HG03139 (cell line): Measurements from ENCODE around the gene NAA16.
"Not testable (repeated sequence)": the region's sequence is repeated elsewhere in the genome, so short reads cannot be mapped to it uniquely, and the experiment has no call there.

Experiments
- ATAC-seq: cut with Tn5 transposase; IDR thresholded peaks from one replicate; pipeline ENCODE4 v1.9.1; 2021; ENCODE audit not compliant: unreplicated experiment

Gene NAA16

DNA sequence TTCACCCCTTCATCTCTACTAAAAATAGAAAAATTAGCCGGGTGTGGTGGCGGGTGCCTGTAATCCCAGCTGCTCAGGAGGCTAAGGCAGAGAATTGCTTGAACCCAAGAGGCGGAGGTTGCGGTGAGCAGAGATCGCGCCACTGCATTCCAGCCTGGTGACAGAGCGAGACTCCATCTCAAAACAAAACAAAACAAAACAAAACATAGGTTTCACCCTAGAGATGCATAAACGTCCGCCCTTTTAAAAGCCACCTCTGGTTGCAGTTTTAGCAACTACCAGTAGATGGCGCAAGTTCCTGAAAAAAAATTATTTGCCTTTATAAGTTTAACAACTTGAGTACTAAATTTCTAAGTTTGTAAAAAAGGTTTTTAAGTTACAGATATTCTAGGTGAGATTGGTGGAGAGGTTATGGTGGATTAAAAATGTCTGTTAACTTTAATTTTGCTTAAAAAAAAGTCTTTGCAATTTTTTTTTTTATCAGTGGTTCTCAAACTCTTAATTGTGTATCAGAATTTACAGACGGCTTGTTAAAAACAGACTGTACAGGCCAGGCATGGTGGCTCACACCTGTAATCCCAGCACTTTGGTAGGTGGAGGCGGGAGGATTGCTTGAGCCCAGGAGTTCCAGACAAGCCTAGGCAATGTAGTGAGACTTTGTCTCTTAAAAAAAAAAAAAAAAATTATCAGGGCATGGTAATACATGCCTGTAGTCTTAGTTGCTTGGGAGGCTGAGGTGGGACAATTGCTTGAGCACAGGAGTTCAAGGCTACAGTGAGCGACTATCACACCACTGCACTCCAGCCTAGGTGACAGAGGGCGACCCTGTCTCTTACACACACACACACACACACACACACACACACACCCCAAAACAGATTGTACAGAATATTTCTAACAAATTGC lies 42.1 kb downstream of the NAA16 start:
- ATAC-seq, result no peak

GRCh38 chr13:41354416-41354815 lies 43.3 kb downstream of the NAA16 start:
- ATAC-seq, result no peak

- not testable (repeated sequence) for ATAC-seq
These were observed 45.2 kb downstream of the NAA16 start for GRCh38 chr13:41356385-41356648.

GRCh38 chr13:41356786-41357185 lies 45.7 kb downstream of the NAA16 start:
- ATAC-seq, result no peak

DNA sequence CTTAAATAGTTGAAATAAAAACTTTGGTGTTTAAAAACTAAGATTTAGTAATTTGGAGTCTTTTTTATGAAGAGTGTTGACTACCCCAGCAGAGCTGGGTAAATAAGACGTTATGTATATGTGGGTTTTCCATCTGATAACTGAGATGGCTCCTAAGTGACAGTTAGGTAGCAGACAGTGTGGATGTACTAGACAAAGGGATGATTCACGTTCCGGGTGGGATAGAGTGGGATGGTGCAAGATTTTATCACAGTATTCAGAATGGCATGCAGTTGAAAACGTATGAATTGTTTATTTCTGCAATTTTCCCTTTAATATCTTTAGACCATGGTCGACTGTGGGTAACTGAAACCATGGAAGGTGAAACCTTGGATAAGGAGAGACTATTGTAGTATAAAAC lies 50.4 kb downstream of the NAA16 start:
- no peak for ATAC-seq

- ATAC-seq, result no peak
These were observed 53.0 kb downstream of the NAA16 start for GRCh38 chr13:41364043-41364442.

DNA sequence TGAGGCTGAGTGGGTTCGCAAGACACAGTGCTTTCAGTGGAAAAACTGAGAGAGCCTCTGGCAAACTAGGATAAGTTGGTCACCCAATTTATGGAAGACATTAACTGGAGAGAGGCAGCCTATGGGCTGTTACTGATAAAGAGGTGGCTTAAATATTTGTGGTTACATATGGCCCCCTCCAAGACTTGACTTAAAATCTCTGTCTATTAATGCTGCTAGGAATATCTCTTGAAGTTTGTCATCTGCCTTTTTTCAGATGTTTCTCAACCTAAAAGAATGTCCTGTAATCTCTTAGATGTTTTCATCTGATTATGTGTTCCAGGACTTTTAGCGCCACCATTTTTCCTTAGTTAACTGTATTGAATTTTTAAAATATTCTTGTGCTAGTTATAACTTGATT lies 54.6 kb downstream of the NAA16 start:
- no peak for ATAC-seq

- ATAC-seq, result no peak
These were observed 59.7 kb downstream of the NAA16 start for GRCh38 chr13:41370736-41371135.

- no peak for ATAC-seq
These were observed 66.4 kb downstream of the NAA16 start for GRCh38 chr13:41377446-41377845.

GRCh38 chr13:41382431-41382830 lies 71.4 kb downstream of the NAA16 start:
- no peak for ATAC-seq

- no peak for ATAC-seq
These were observed 72.3 kb downstream of the NAA16 start for GRCh38 chr13:41383386-41383785.

DNA sequence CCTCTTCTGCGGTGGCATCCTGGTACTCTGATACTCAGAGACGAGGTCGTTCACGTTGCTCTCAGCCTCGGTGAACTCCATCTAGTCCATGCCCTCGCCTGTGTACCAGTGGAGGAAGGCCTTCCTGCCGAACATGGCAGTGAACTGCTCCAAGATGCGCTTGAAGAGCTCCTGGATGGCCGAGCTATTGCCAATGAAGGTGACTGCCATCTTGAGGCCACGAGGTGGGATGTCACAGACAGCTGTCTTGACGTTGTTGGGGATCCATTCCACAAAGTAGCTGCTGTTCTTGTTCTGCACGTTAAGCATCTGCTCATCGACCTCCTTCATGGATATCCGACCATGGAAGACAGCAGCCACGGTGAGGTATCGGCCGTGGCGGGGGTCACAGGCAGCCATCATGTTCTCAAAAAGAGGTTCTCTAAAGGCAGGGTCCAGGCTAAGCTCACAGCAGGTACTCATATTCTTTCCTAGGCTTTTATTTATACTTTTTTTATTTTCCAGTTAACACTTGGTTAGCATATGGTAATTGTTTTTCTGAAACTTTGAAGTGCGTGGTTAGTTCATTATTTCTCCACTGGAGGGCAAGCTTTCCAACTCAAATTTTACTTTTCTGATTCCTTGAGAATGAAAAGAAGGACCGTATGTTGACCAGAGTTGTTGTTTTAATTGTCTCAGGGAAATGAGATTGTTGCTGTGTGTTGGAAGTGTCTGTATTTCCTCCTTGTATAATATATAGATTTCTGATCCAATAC lies 73.9 kb downstream of the NAA16 start:
- no peak for ATAC-seq

GRCh38 chr13:41386211-41386610 lies 75.1 kb downstream of the NAA16 start:
- ATAC-seq, result no peak

DNA sequence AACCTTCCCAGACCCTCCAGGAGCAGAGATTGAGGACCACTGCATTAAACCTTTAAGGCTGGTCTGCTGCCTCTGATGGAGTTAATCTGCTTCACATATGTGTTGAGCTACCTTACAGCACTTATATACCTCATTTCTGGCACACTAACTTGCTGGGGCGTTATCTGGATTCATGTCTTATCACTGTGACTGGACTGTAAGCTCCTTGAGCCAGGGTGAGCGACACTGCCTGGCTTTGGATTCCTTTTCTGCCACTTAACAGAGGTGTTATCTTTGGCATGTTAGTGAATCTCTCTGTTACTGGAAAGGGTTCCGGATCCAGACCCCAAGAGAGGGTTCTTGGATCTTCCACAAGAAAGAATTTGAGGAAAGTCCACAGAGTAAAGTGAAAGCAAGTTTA lies 76.5 kb downstream of the NAA16 start:
- ATAC-seq, result no peak

DNA sequence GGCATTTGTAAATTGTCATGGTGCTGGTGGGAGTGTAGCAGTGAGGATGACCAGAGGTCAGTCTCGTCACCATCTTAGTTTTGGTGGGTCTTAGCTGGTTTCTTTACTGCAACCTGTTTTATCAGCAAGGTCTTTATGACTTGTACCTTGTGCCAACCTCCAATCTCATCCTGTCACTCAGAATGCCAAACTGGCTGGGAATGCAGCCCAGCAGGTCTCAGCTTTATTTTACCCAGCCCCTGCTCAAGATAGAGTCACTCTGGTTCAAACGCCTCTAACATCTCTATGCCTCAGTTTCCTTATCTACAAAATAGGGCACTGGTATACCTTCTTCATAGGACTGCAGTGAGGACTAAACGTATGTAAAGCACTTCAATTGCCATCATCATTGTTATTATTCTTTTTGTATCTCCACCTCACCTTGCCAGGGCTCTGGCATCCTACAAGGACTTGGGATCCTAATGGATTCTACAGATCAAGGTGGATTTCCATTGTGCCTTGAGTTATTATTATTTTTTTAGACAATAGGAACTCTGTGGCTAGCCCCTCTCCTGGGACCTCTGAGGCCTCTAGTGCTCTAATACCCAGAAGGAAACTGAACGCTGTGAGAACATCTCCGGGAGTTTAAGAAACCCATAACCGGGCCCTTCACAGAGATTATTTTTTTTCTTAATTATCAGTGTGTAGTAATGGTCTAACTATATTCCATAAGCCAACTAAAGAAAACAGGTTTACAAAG lies 77.2 kb downstream of the NAA16 start:
- no peak for ATAC-seq

DNA sequence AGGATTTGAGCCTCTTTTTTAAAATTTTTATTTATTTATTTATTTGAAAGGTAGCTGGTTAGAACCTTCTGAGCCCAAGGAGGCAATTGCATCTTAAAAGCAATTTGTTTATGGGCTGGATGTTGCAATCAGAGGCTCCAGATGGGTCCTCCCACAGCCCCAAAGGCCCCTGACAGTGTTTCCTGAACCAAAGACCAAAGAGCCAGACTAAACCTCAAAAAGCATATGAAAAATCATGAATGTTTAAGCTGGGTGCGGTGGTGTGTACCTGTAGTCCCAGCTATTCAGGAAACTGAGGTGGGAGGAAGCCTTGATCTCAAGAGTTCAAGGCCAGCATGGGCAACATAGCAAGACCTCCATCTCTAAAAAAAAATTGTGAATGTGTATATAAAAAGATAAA lies 78.5 kb downstream of the NAA16 start:
- ATAC-seq, result no peak

- no peak for ATAC-seq
These were observed 83.1 kb downstream of the NAA16 start for GRCh38 chr13:41394166-41394565.

DNA sequence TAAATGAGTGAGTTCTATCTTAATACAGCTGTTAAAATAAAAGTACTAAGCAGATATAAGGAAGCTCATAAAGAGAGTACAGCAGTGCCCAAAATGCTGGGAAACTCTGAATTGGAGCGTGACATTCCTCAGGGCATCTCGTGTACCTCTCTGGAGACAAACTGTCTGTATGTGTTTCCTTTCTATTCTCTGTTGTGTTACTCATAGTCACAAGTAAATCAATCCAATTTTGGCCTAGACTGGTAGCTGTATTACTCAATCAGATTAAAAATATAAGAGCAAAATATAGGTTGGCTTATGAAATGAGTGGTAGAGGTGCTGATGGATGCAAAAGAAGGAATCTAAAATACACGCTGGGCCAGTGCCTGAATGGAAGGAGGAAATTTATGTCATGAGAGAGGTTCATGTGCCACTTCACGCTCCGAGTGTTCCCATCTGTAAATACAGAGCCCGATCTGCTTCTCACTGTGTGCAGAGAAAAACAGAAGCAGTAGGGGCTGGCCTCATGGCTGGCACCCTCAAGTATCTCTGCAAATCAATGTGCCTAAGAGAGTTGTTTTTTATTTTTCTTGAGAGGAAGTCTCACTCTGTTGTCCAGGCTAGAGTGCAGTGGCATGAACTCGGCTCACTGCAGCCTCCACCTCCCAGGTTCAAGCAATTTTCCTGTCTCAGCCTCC lies 87.6 kb downstream of the NAA16 start:
- no peak for ATAC-seq

DNA sequence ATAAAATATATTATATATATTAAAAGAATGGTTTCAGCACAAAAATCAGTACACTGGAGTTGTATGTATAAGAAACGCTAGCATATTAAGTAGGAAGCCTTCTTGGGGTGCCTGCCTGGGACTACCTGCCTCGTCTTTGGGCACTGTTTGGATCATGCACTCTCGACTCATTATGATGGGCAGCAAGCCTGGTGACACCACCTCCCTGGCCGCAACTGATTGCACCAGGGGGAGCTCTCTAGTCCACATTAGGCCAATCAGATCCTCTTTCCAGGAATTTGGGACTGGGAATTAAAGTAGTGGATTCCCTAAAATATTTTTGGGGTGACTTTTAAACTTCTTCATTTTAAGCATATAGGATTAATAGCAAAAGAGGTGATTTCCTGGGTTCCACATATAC lies 90.3 kb downstream of the NAA16 start:
- no peak for ATAC-seq

- no peak for ATAC-seq
These were observed 91.8 kb downstream of the NAA16 start for GRCh38 chr13:41402691-41403511.
